Esophagus squamous epithelium (tissue), 4 donors: ENCODE data around the gene SCN3A.

ENCODE experiments used
- CTCF ChIP-seq, 6 experiments: fragments of 450-650 bp in 4 of 6; fragments of 200-600 bp in 2 of 6; sonication (generic) in 2 of 6; IDR thresholded peaks; one replicate each; pipeline ENCODE4 v1.5.1; 2016 to 2019; ENCODE audit warnings: antibody characterized with exemption in 6 of 6, mild to moderate bottlenecking in 4 of 6, moderate library complexity in 4 of 6
- POLR2A ChIP-seq, 4 donors: fragments of 450-650 bp; IDR thresholded peaks; one replicate each; pipeline ENCODE4 v1.6.1; 2017; ENCODE audit warnings: antibody characterized with exemption in 4 of 4, mild to moderate bottlenecking in 4 of 4, moderate library complexity in 3 of 4

DNA sequence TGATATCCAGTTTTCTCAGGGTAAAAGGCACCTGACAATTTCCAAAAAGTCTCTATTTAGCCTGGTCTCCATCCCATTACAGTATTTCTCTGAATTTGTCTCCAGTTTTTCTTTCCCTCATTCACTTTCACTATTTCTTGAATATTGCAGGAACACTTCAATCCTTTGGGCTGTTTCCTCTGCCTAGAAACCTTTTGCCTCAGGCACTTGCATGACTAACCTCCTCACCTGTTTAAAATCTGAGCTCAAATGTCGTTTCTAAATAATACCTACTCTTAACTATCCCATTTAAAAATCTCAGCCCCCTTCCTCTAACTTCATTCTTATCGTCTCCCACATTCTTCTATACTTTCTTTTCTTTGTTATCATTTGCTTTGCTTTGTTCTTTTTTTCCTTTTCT, 44.4 kb upstream of the SCN3A start:
- TF ChIP-seq POLR2A (IDR thresholded peaks at IDR 0.05) (no peak), CTCF (IDR thresholded peaks at IDR 0.05) (no peak)
